GM10266 (cell line): ENCODE results near the gene MAPK8IP3.

Experiments used
- DNase-seq: peaks from one replicate; pipeline ENCODE4 v3.0.0; 2012; ENCODE audit errors: extremely low spot score
- TF ChIP-seq, protein P1 (sequence below): IDR thresholded peaks from 2 replicates; pipeline ENCODE4 v1.5.1; 2012; ENCODE audit warnings: mild to moderate bottlenecking, low read depth; ENCODE audit not compliant: control insufficient read depth, insufficient read depth; ENCODE audit errors: missing control alignments

Gene MAPK8IP3

DNA sequence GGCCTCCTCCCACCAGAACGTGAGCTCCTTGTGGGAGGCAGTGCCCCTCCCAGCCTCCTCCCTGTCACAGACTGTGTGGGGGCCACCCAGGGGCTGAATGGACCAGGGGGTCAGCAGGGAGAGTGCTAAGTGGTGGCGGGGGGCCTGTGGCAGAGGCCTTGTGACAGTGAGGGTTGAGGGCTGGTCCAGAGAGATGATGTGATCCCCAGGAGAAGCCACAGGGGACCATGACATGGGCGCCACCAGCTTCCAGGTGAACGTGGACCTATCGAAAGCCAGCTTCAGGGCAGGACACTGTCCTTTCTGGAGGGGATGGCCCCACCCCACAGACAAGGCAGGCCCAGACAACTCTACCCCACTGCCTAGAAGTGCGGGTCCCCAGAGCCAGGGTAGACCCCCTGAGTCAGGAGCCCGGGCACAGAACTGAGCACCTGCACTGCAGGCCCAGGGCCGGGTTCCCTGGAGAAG is 73.3 kb downstream of the MAPK8IP3 start:
- TF ChIP-seq, protein P1, sequence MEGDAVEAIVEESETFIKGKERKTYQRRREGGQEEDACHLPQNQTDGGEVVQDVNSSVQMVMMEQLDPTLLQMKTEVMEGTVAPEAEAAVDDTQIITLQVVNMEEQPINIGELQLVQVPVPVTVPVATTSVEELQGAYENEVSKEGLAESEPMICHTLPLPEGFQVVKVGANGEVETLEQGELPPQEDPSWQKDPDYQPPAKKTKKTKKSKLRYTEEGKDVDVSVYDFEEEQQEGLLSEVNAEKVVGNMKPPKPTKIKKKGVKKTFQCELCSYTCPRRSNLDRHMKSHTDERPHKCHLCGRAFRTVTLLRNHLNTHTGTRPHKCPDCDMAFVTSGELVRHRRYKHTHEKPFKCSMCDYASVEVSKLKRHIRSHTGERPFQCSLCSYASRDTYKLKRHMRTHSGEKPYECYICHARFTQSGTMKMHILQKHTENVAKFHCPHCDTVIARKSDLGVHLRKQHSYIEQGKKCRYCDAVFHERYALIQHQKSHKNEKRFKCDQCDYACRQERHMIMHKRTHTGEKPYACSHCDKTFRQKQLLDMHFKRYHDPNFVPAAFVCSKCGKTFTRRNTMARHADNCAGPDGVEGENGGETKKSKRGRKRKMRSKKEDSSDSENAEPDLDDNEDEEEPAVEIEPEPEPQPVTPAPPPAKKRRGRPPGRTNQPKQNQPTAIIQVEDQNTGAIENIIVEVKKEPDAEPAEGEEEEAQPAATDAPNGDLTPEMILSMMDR, result no peak
- DNase-seq, result no peak

DNA sequence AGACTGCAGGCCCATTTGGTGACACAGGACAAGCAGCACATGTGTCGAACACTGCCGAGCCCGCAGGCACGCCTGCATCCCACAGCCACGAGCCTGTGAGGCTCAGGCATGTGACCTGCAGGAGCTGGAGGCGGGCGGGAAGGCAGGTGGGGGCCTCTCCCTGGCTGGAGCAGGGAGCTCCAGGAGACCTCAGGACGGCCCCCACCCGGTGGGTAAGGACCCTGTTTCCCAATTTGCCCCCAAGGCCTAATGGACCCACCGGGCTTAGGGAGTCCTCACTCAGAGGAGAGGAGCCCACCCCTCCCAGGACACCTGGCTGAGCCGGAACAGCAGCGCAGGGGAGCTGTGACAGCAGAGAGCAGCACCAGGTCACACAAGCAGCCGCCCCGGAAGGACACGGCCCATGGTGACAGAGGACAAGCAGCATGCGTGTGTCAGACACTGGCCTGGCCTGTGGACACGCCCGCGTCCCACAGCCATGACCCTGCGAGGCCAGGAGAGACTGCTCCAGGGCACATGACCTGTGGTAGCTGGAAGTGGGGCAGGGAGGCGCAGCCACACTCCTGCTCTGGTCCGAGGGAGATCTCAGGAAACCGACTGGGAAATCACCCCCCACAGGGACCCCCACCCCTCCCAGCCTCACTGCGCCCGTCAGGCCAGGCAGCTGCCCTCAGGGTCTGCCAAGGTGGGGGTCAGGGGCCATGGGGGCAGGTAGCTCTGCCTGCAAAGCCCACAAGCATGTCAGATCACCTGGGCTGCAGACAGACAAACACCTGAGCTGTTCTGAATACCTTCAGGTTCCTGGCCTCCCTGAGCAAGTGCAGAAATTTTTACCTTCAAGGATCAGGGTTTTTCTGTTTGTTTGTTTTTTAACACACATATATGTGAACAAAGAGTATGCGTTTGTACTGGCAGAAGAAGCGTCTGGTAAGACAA is 74.0 kb downstream of the MAPK8IP3 start:
- no peak for DNase-seq
- TF ChIP-seq, protein P1, result no peak

DNA sequence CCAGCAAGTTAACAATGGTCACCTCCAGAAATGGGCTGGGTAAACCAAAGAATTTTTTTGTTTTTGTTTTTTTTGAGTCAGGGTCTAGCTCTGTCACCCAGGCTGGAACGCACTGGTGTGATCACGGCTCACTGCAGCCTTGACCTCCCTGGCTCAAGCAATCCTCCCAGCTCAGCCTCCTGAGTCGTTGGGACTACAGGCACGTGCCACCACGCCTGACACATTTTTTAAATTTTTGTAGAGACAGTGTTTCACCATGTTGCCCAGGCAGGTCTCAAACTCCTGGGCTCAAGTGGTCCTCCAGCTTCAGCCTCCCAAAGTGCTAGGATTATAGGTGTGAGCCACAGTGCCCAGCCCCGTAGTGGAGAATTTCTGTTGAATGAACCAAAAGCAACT is 74.7 kb downstream of the MAPK8IP3 start:
- no peak for DNase-seq
- TF ChIP-seq, protein P1, result no peak

DNA sequence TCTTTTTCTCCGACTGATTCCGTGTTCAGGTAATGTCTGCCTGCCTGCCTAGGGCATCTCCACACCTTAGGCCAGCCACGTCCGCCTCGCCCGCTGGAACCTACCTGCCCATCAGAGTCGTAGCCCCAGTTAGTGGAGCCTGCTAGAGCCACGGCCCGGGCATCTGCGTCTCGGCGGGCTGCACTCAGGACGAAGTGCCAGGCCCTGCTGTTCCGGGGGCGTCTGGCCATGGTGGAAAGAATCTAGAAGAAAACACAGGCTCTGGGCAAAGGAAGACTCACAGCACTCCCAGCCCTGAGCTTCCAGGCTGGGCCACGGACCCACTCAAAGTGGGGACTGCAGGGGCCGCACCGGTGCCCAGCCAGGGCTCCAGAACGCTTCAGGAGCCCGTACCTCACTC is 75.3 kb downstream of the MAPK8IP3 start:
- TF ChIP-seq, protein P1, result no peak
- DNase-seq, result no peak

DNA sequence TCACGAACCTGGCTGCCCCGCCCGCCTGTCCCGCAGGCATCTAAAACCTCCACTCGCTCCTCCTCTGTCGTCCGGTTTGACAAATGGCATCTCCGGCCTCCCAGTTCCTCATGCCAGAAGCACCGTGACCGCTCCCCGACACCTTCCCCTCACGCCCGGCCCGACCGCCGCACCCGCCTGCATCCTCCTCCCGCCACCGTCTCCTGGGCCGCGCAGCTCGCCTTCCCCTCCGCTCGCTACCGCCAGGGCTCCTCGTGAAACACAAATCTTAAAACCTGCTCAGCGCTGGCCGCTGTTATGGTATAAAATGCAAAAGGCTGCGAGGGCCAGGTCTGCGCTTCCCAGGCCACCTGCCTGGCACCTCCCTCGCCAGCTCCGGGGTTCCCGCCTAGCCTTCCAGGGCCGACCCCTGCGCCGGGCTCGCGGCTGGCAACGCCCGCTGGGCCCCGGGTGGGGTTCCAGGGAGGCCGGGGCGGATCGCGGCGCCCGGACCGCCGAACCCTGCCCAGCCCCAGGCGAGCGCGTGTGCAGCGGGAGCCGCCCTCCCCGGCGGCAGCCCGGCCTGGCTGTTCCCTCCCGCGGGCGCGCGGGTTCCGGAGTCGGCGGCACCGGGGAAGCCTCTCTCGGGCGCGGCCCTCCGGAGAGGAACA is 75.9 kb downstream of the MAPK8IP3 start:
- DNase-seq, result no peak
- TF ChIP-seq, protein P1, result no peak

DNA sequence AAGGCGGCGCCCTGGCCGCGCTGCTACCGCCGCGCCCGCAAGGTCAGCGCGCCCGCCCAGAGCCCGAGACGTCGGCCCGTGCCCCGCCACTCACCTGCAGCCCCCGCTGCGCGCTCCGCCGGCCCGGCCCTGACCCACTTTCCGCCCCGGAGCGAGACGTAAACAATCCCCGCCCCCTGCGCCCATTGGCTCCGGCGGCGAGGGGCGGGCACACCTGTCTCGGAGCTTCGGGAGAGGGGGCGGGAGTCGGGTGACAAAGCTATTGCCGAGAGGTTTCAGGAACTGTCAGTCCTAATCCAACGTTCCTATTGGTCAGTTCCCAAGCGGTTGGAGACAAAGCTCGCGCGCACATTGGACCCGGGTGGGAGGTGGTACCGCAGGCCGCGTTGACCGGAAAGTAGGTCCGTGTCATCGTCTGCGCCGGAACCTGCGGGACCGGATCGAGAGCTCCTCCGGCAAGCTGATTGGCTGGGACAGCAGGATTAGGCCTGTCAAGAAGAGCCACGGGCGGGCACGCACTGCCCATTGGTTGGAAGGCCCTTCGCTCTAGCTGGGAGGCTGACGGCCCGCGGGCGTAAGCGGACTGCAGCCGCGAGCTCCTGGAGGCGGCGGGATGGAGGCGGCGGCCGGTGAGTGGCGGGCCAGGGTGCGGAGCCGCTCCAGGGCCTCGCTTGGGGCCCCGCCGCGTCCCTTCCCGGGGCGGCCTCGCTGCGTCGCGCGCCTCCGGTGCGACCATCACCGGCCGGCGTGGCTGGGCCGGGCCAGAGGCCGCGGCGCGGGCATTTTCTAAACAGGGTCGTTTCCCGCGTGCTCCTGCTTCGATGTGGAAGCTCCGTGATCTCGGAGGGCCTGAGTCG is 76.6 kb downstream of the MAPK8IP3 start, which contains the start of the genes NUBP2 and SPSB3:
Gene NUBP2, plus strand, starts transcription at position 553 of the 857 bp plus-strand sequence. Its CDS starts 61 bp downstream, at position 614.
Gene SPSB3, minus strand, starts transcription at position 164 of the 857 bp plus-strand sequence. CDS start 1,088 bp downstream, outside the sequence.
- TF ChIP-seq, protein P1, result no peak

More for the DNA sequence above, 76.6 kb downstream of the MAPK8IP3 start, which contains the start of the genes NUBP2 and SPSB3:
- DNase-seq, result peak; percentile 100
